ENCODE data around the gene ALPP.
"Not testable (repeated sequence)": the region's sequence is repeated elsewhere in the genome, so short reads cannot be mapped to it uniquely, and the experiment has no call there.

Gene ALPP

GRCh38 chr2:232368311-232368731 lies 10.2 kb upstream of the ALPP start:
- no peak for DNase-seq (ENCODE audit: low read depth, low spot score)
- H3K4me3 ChIP-seq (ENCODE audit: low read depth, low read length): no peak overlapping the region
- TF ChIP-seq, protein P1, sequence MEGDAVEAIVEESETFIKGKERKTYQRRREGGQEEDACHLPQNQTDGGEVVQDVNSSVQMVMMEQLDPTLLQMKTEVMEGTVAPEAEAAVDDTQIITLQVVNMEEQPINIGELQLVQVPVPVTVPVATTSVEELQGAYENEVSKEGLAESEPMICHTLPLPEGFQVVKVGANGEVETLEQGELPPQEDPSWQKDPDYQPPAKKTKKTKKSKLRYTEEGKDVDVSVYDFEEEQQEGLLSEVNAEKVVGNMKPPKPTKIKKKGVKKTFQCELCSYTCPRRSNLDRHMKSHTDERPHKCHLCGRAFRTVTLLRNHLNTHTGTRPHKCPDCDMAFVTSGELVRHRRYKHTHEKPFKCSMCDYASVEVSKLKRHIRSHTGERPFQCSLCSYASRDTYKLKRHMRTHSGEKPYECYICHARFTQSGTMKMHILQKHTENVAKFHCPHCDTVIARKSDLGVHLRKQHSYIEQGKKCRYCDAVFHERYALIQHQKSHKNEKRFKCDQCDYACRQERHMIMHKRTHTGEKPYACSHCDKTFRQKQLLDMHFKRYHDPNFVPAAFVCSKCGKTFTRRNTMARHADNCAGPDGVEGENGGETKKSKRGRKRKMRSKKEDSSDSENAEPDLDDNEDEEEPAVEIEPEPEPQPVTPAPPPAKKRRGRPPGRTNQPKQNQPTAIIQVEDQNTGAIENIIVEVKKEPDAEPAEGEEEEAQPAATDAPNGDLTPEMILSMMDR (IDR thresholded peaks at IDR 0.05; ENCODE audit: insufficient read depth, low read length, missing control alignments): no peak
- CTCF ChIA-PET: interaction anchor here (0.8 to 0.9 kb wide), 2 partner anchors 444 to 467 kb away, joined by 3 read pairs; no protein-coding TSS in a partner anchor
- POLR2A ChIA-PET: no interaction called here

- ChIA-PET POLR2A (no interaction called here), CTCF (interaction anchor here (0.9 kb wide), 1 partner anchor 468 kb away, joined by 3 read pairs; no protein-coding TSS in a partner anchor)
- H3K4me3 ChIP-seq (ENCODE audit: low read depth, low read length): no peak overlapping the region
- DNase-seq (ENCODE audit: low read depth, low spot score): no peak
- TF ChIP-seq, protein P1 (IDR thresholded peaks at IDR 0.05; ENCODE audit: insufficient read depth, low read length, missing control alignments): no peak
Measured at GRCh38 chr2:232369126-232369951, 9.2 kb upstream of the ALPP start.

- POLR2A ChIA-PET; DNase-seq (ENCODE audit: low read depth, low spot score); CTCF ChIA-PET; H3K4me3 ChIP-seq (ENCODE audit: low read depth, low read length): not testable (repeated sequence)
Measured at GRCh38 chr2:232370007-232370406, 8.5 kb upstream of the ALPP start.

- ChIA-PET CTCF (interaction anchor here (1.4 kb wide), 1 partner anchor 471 kb away, joined by 3 read pairs; no protein-coding TSS in a partner anchor), POLR2A (no interaction called here)
- no peak for DNase-seq (ENCODE audit: low read depth, low spot score)
- no peak overlapping the region for H3K4me3 ChIP-seq (ENCODE audit: low read depth, low read length)
- TF ChIP-seq, protein P1 (IDR thresholded peaks at IDR 0.05; ENCODE audit: insufficient read depth, low read length, missing control alignments): no peak
Measured at GRCh38 chr2:232372231-232373208, 6.0 kb upstream of the ALPP start.

GRCh38 chr2:232374356-232374755 lies 4.2 kb upstream of the ALPP start:
- no peak for DNase-seq (ENCODE audit: low read depth, low spot score)
- H3K4me3 ChIP-seq (ENCODE audit: low read depth, low read length): no peak overlapping the region
- ChIA-PET POLR2A (no interaction called here), CTCF (interaction anchor here (1.0 to 1.4 kb wide), 3 partner anchors 8 to 473 kb away, joined by 3 to 4 read pairs (median 3); no protein-coding TSS in a partner anchor)
- TF ChIP-seq, protein P1 (IDR thresholded peaks at IDR 0.05; ENCODE audit: insufficient read depth, low read length, missing control alignments): no peak

DNA sequence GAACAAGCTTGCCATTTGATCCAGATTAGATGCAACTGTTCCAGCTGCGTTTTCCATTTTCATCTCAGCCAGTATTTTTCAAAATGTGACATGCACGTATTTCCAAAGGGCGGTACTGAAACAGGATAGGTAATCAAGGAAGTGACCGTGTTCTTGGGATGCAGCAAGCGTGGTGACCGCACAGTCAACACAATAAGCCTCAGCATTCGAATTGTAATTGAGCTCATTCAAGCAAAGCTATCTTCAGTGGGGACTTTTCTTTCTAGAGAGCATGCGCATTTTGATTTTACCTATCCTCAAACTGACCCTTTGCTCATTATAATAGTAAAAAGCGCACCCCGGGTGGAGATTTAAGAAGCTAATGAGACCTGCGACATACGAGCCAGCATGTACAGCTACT lies 3.4 kb upstream of the ALPP start:
- ChIA-PET CTCF (no interaction called here), POLR2A (no interaction called here)
- DNase-seq (ENCODE audit: low read depth, low spot score): no peak
- no peak overlapping the region for H3K4me3 ChIP-seq (ENCODE audit: low read depth, low read length)
- TF ChIP-seq, protein P1 (IDR thresholded peaks at IDR 0.05; ENCODE audit: insufficient read depth, low read length, missing control alignments): no peak
